Stimulated activated CD4-positive, alpha-beta T cell treated with anti-CD3 and anti-CD28 coated beads, Interleukin-2, amount 100 ng/mL, for 24 hours (primary cell): ENCODE data around the gene CEP112.
"Not testable (repeated sequence)": the region's sequence is repeated elsewhere in the genome, so short reads cannot be mapped to it uniquely, and the experiment has no call there.

Experiments
- DNase-seq, 2 donors: peaks; one replicate each; pipeline ENCODE4 v3.0.0-alpha.2; 2020

The CEP112 gene

GRCh38 chr17:65868881-65869280, 323.1 kb downstream of the CEP112 start:
- DNase-seq, result no peak

- DNase-seq, result no peak
Observed at GRCh38 chr17:65867014-65867413, 324.9 kb downstream of the CEP112 start.

DNA sequence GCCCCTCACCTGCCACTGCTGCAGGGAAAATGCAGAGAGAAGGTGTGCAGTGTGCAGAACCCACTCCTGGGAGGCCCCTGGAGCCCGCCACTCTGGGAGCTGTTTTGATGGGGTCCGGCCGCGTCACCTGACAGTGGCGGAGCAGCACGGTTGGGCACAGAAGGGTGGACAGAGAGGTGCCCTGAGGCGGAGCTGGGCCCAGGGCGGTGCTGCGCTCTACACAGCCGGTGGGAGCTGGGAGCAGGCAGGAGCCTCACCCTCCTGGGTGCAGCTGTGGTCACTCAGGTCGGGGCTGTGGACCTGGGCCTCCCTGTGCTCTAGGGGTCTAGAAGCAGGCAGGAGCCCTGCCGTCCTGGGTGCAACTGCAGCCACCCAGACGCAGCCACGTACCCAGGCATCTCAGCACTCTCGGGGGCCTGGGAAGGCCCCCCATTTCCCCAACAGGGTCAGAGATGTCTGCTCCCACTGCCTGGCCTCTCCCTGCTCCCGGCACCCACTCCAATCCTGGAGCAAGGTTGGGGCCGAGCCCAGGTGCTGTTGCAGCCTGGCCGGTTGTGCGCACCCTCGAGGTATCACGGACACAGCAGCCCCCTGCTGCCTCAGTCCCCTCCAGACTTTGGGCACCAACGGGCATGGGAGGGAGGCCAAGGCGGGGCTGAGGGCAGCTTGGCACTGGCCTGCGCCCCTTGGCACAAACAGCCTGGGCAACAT, 326.1 kb downstream of the CEP112 start:
- no peak for DNase-seq

DNA sequence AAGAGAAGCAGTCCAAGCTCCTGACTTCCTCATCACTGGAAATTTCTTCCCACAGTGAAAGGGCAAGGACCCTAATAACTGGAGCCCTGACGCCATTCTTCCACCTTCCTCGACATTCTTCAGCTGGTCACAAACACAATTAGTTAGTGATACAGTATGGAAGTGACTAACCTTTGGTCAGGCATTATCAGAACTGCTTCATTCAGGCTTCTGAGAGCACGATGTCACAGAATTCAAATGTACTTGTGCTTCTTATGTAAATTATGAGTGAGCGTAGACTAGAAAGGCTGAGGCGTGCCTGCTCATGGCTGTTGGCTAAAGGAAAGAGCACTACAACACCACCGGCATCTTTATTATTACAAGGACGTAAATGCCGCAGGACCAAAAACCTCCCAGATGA, 327.5 kb downstream of the CEP112 start:
- no peak for DNase-seq

DNA sequence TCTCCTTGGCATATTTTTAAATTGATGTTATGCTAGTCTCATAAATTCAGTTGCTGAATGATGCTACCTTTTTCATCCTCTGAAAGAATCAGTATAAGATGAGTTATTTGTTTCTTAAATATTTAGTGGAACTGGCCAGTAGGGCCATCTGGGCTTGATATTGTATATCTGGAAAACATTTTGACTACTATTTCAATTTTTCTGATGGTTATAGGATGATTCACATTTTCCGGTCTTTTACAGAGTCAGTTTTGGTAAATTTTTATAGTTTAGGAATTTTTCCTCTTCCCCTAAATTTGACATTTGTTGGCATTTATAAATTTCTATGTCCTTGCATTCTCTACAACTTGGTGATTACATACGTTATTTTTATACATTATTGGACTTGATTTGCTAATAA, 334.2 kb downstream of the CEP112 start:
- DNase-seq, result no peak

GRCh38 chr17:65856865-65857264, 335.1 kb downstream of the CEP112 start:
- no peak for DNase-seq

DNA sequence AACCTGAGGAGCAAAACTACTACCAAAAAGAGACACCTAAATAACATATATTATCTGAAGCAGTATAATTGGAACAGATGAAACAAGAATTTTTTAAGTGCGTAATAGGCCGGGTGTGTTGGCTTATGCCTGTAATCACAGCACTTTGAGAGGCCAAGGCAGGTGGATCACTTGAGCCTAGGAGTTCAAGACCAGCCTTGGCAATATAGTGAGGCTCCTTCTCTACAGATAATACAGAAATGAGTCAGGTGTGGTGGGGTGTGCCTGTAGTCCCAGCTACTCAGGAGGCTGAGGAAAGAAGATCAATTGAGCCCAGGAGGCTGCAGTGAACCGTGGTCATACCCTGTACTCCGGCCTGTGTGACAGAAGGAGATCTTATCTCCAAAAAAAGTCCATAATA, 336.3 kb downstream of the CEP112 start:
- DNase-seq, result no peak

- DNase-seq, result no peak
Observed at GRCh38 chr17:65855245-65855644, 336.7 kb downstream of the CEP112 start.

DNA sequence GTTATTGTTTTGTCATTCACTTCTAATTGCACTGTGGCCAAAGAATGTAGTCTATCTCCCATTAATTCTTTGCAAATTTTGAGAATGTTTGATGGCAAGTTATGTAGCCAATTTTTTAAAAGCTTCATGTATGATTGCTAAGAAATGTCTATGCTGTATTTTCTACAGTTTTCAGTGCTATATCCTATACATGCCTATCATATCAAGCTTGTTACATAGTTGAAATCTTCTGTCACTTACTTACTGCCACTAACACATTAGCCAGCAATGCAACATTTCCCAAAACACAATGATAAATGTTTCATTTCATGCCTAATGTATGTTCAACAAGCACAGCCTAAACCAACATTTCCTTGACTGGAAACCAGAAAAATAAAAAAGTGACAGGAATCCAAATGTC, 338.1 kb downstream of the CEP112 start:
- DNase-seq, result no peak

DNA sequence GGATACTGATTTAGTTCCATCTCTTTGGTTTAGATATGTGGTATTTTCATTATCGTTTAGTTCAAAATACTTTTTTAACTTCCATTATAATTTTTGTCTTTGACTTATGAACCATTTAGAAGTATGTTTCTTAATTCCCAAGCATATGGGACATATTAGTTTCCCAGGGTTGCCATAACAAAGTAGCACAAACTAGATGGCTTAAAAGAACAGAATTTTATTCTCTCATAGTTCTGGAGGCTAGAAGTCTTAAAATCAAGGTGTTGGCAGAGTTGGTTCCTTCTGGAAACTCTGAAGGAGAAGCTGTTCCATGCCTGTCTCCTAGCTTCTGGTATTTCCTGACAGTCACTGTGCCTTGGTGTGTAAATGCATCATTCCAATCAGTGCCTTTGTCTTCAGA, 339.0 kb downstream of the CEP112 start:
- no peak for DNase-seq

- DNase-seq, result no peak
Observed at GRCh38 chr17:65851965-65852736, 339.8 kb downstream of the CEP112 start.

GRCh38 chr17:65850486-65850885, 341.4 kb downstream of the CEP112 start:
- no peak for DNase-seq

GRCh38 chr17:65848751-65849150, 343.2 kb downstream of the CEP112 start:
- DNase-seq, result no peak

- no peak for DNase-seq
Observed at GRCh38 chr17:65841089-65841488, 350.8 kb downstream of the CEP112 start.

- DNase-seq, result not testable (repeated sequence)
Observed at GRCh38 chr17:65837232-65837631, 354.7 kb downstream of the CEP112 start.

- no peak for DNase-seq
Observed at GRCh38 chr17:65833214-65833613, 358.7 kb downstream of the CEP112 start.

DNA sequence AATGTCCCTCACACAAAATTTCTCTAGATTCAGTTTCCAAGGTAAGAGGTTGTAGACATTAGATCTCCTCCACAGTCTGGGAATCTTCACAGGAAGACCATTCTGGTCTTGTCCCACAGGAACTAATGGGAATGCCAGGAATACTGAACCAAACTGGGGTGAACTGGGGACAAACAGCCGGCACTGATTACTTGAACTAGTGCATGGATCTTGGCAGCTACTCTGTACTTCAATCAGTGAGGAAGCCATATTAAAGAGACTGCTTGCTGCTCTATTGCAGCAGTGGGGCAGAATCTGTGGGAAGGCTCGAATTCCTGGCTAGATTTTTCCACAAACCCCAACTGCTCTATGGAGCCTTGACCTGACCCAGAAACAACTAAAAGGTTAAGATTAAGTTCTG, 361.6 kb downstream of the CEP112 start:
- no peak for DNase-seq

GRCh38 chr17:65826577-65826976, 365.4 kb downstream of the CEP112 start:
- DNase-seq, result not testable (repeated sequence)

DNA sequence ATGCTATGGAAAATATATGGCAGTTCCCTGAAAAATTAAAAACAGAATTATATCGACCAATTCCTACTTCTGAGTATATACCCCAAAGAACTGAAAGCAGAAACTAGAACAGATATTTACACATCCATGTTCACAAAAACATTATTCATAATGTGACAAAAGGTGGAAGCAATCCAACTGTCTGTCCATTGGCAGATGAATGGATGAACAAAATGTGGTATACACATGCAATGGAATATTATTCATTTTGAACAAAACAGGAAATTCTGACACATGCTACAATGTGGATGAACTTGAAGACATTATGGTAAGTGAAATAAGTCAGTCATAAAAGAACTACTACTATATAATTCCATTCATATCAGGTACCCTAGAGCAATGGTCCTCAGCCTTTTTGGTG, 367.0 kb downstream of the CEP112 start:
- no peak for DNase-seq

- no peak for DNase-seq
Observed at GRCh38 chr17:65823713-65824112, 368.2 kb downstream of the CEP112 start.

DNA sequence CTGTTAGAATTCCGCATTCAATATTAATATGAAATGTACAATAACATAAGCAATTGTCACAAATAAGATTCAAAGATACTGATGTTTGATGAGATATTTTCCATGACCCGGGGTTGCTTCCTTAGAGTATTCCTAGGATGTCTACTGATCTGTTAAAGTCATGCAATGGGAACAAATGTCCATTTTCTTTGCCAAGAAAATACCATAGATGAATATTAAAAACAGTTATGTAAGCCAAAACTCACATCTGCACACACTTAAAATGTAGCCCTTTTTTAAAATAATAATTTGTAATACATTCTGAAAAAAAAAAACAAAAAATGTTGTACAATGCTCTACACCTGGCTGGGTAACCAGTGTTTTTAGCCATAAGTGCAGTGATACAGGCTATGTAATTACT, 371.1 kb downstream of the CEP112 start:
- no peak for DNase-seq

- no peak for DNase-seq
Observed at GRCh38 chr17:65820306-65820705, 371.6 kb downstream of the CEP112 start.

- no peak for DNase-seq
Observed at GRCh38 chr17:65819810-65820209, 372.1 kb downstream of the CEP112 start.

- no peak for DNase-seq
Observed at GRCh38 chr17:65817951-65818350, 374.0 kb downstream of the CEP112 start.

GRCh38 chr17:65814418-65814817, 377.5 kb downstream of the CEP112 start:
- no peak for DNase-seq
